NT2/D1 (cell line): Measurements from ENCODE around the gene HAS3.

Experiments used
- SUZ12 ChIP-seq: IDR thresholded peaks from 2 replicates; pipeline ENCODE4 v1.6.1; 2011; ENCODE audit not compliant: insufficient read length, insufficient read depth; ENCODE audit errors: extremely low read depth
- YY1 ChIP-seq: IDR thresholded peaks from 2 replicates; pipeline ENCODE4 v1.6.1; 2011; ENCODE audit not compliant: insufficient read length, insufficient read depth
- ZNF274 ChIP-seq: IDR thresholded peaks from 2 replicates; pipeline ENCODE4 v1.6.1; 2011; ENCODE audit warnings: mild to moderate bottlenecking, low read depth, low read length

- TF ChIP-seq ZNF274: no peak
- TF ChIP-seq YY1: no peak
- no peak for TF ChIP-seq SUZ12
These were observed 28.2 kb upstream of the HAS3 start for GRCh38 chr16:69077251-69077650.
